SU-DHL-6 (cell line): ENCODE results near the gene ZBTB17.
"Not testable (repeated sequence)": the region's sequence is repeated elsewhere in the genome, so short reads cannot be mapped to it uniquely, and the experiment has no call there.

Source experiments
- H2AFZ ChIP-seq: fragments of 200-600 bp; sonication (generic); 2 replicates; pipeline ENCODE4 v1.6.1; 2014; ENCODE audit warnings: low read depth, mild to moderate bottlenecking, moderate library complexity, mixed read lengths, antibody characterized with exemption, low read length; ENCODE audit not compliant: severe bottlenecking
- H3F3A ChIP-seq: fragments of 200-600 bp; shearing (Covaris generic); 2 replicates; pipeline ENCODE4 v1.6.0; 2016; ENCODE audit warnings: antibody characterized with exemption, mild to moderate bottlenecking; ENCODE audit not compliant: insufficient read depth
- H3K27ac ChIP-seq: fragments of 200-600 bp; sonication (generic); 2 replicates; pipeline ENCODE4 v1.5.1; 2016; ENCODE audit warnings: low read depth, mild to moderate bottlenecking, low read length, moderate library complexity, mixed read lengths
- H3K27me3 ChIP-seq: fragments of 200-600 bp; sonication (generic), shearing (Covaris generic); 2 replicates; pipeline ENCODE4 v1.6.0; 2014; ENCODE audit warnings: mild to moderate bottlenecking, low read length
- H3K36me3 ChIP-seq: fragments of 200-600 bp; sonication (generic); 2 replicates; pipeline ENCODE4 v1.6.1; 2014; ENCODE audit warnings: mild to moderate bottlenecking, low read length, mixed read lengths
- H3K4me2 ChIP-seq: fragments of 300-600, 200-600 bp; shearing (Covaris generic), sonication (generic); 2 replicates; pipeline ENCODE4 v1.6.0; 2014; ENCODE audit warnings: low read length, low read depth, mild to moderate bottlenecking; ENCODE audit not compliant: poor library complexity, severe bottlenecking
- H3K4me3 ChIP-seq: fragments of 200-600 bp; sonication (generic); 2 replicates; pipeline ENCODE4 v1.5.1; 2014; ENCODE audit warnings: antibody characterized with exemption, low read length, mild to moderate bottlenecking, mixed read lengths; ENCODE audit not compliant: insufficient read depth, poor library complexity, severe bottlenecking
- H3K79me2 ChIP-seq: fragments of 200-600 bp; sonication (generic); 2 replicates; pipeline ENCODE4 v1.6.1; 2014; ENCODE audit warnings: mild to moderate bottlenecking, low read length, moderate library complexity; ENCODE audit not compliant: insufficient read depth
- H3K9ac ChIP-seq: fragments of 200-600 bp; sonication (generic); 2 replicates; pipeline ENCODE4 v1.7.0; 2014; ENCODE audit warnings: mild to moderate bottlenecking, low read length
- H3K9me2 ChIP-seq: fragments of 200-600 bp; sonication (generic); replicated peaks from 2 replicates; pipeline ENCODE4 v1.6.1; 2014; ENCODE audit warnings: low read length; ENCODE audit not compliant: insufficient read depth
- H3K9me3 ChIP-seq: fragments of 200-600 bp; sonication (generic); 2 replicates; pipeline ENCODE4 v1.6.1; 2014; ENCODE audit warnings: low read length, mixed read lengths; ENCODE audit not compliant: insufficient read depth
- H4K20me1 ChIP-seq: fragments of 200-600 bp; sonication (generic); 2 replicates; pipeline ENCODE4 v1.6.1; 2014; ENCODE audit warnings: low read depth, mild to moderate bottlenecking, antibody characterized with exemption, low read length, moderate library complexity, mixed read lengths
- CTCF ChIP-seq: fragments of 200-600 bp; sonication (generic); IDR thresholded peaks from one replicate; pipeline ENCODE4 v1.5.1; 2017; ENCODE audit warnings: antibody characterized with exemption, mild to moderate bottlenecking, low read length, moderate library complexity; ENCODE audit not compliant: insufficient read depth, poor library complexity, severe bottlenecking
- EZH2phosphoT487 ChIP-seq: fragments of 200-600 bp; sonication (generic), shearing (Covaris generic); conservative IDR thresholded peaks from 2 replicates; pipeline ENCODE4 v1.6.1; 2018; ENCODE audit warnings: mild to moderate bottlenecking, antibody characterized with exemption, low read length, moderate library complexity, mixed read lengths

Gene ZBTB17

GRCh38 chr1:16021681-16022080, 45.8 kb upstream of the ZBTB17 start, which contains the start of gene CLCNKA:
CLCNKA (plus strand) TSS chr1:16022036; CDS start chr1:16022620, 584 bp downstream.
- H3K4me3 ChIP-seq = no peak within 1 kb of the TSS
- H3K79me2 ChIP-seq = no peaks in the 10 kb centered on the region
- H3F3A ChIP-seq = no peaks in the 10 kb centered on the region
- no peaks in the 10 kb centered on the region for H4K20me1 ChIP-seq
- no peak within 1 kb of the TSS for H3K9ac ChIP-seq
- no peaks in the 10 kb centered on the region for H3K9me3 ChIP-seq
- TF ChIP-seq EZH2phosphoT487 (no peak), CTCF (no peak)
- H3K27ac ChIP-seq = no peak within 1 kb of the TSS
- no peaks in the 10 kb centered on the region for H3K36me3 ChIP-seq
- H3K9me2 ChIP-seq = no peaks in the 10 kb centered on the region
- no peak within 1 kb of the TSS for H2AFZ ChIP-seq
- H3K4me2 ChIP-seq = no peak within 1 kb of the TSS
- H3K27me3 ChIP-seq = no peaks in the 10 kb centered on the region

- not testable (repeated sequence) for H3K9me3 ChIP-seq, H3F3A ChIP-seq, H3K9ac ChIP-seq, H3K27me3 ChIP-seq, H3K4me3 ChIP-seq, H4K20me1 ChIP-seq, H3K9me2 ChIP-seq, H3K27ac ChIP-seq, H3K79me2 ChIP-seq, H3K4me2 ChIP-seq, H2AFZ ChIP-seq, H3K36me3 ChIP-seq
Measured at GRCh38 chr1:16020878-16021277, 45.0 kb upstream of the ZBTB17 start.

- H3K9me2 ChIP-seq = no peaks in the 10 kb centered on the region
- H4K20me1 ChIP-seq = no peaks in the 10 kb centered on the region
- no peaks in the 10 kb centered on the region for H3K36me3 ChIP-seq
- H3K4me3 ChIP-seq = no peak overlapping the region
- H3K9ac ChIP-seq = no peak overlapping the region
- H3K79me2 ChIP-seq = no peaks in the 10 kb centered on the region
- no peaks in the 10 kb centered on the region for H3K9me3 ChIP-seq
- H3K27ac ChIP-seq = no peak overlapping the region
- no peak overlapping the region for H2AFZ ChIP-seq
- no peak for TF ChIP-seq CTCF
- no peak for TF ChIP-seq EZH2phosphoT487
- no peaks in the 10 kb centered on the region for H3F3A ChIP-seq
- no peak overlapping the region for H3K4me2 ChIP-seq
- no peaks in the 10 kb centered on the region for H3K27me3 ChIP-seq
Measured at GRCh38 chr1:16020325-16020724, 44.4 kb upstream of the ZBTB17 start.

- Histone ChIP-seq H3K36me3 (no peaks in the 10 kb centered on the region), H3K4me2 (no peak overlapping the region), H3K79me2 (no peaks in the 10 kb centered on the region), H3F3A (no peaks in the 10 kb centered on the region), H3K9me3 (no peaks in the 10 kb centered on the region), H3K4me3 (no peak overlapping the region), H4K20me1 (no peaks in the 10 kb centered on the region), H3K9me2 (no peaks in the 10 kb centered on the region), H3K27ac (no peak overlapping the region), H3K27me3 (no peaks in the 10 kb centered on the region), H3K9ac (no peak overlapping the region), H2AFZ (no peak overlapping the region)
- no peak for TF ChIP-seq EZH2phosphoT487
- TF ChIP-seq CTCF = no peak
Measured at GRCh38 chr1:16019644-16020277, 43.9 kb upstream of the ZBTB17 start.
